B cell (primary cell): ENCODE results near the gene ACACB. TPM values are rescaled to one million over a fixed set of nuclear protein-coding genes. Genes with fewer than 3 reads are reported as not detected.
A peak's percentile ranks its signal among the peaks of the same experiment; 100 is the strongest.

Experiments
- ATAC-seq: fragments of 200-7000 bp; cut with Tn5 transposase; one replicate; pipeline ENCODE4 v1.10.0; 2021; ENCODE audit warnings: low read depth, mild to moderate bottlenecking, moderate number of reproducible peaks, moderate library complexity
- CTCF ChIA-PET: fragments of 350-600 bp; sonication (Branson Sonifier 250); formaldehyde crosslinking; loops from one replicate; lab custom pipeline; 2021; ENCODE audit warnings: antibody characterized with exemption, inconsistent platforms; lab: Charles Lee
- POLR2A ChIA-PET: fragments of 350-600 bp; sonication (Branson Sonifier 250); formaldehyde crosslinking; loops from one replicate; lab custom pipeline; 2021; ENCODE audit warnings: antibody characterized with exemption; lab: Charles Lee
- DNase-seq: peaks from one replicate; pipeline ENCODE4 v3.0.0; 2013
- H2AFZ ChIP-seq: 2 replicates; pipeline ENCODE4 v1.6.1; 2012; ENCODE audit warnings: mild to moderate bottlenecking, low read depth, low read length; ENCODE audit not compliant: insufficient read depth, poor library complexity, severe bottlenecking
- H3K27ac ChIP-seq, 2 donors: 1 replicate in 1 of 2; 2 replicates in 1 of 2; pipeline ENCODE4 v1.5.1; 2012 to 2013; ENCODE audit warnings: low read length in 2 of 2, mild to moderate bottlenecking in 2 of 2, moderate library complexity in 1 of 2
- H3K27me3 ChIP-seq, 4 experiments: fragments of 200-600 bp in 1 of 4; sonication (generic) in 1 of 4; replicated peaks in 1 of 4; 1 replicate in 2 of 4; 2 replicates in 2 of 4; pipeline versions ENCODE4 v1.6.1 to v1.7.0; 2013 to 2016; ENCODE audit warnings: low read length in 3 of 4, mild to moderate bottlenecking in 2 of 4, mixed read lengths in 1 of 4, moderate library complexity in 1 of 4; ENCODE audit not compliant: insufficient read depth in 4 of 4, control insufficient read depth in 3 of 4; ENCODE audit errors: control extremely low read depth in 1 of 4
- H3K36me3 ChIP-seq, 2 experiments: replicated peaks in 1 of 2; 1 replicate in 1 of 2; 2 replicates in 1 of 2; pipeline versions ENCODE4 v1.6.1 to v1.7.1; 2013; ENCODE audit warnings: low read length in 1 of 2; ENCODE audit not compliant: insufficient read depth in 2 of 2, control insufficient read depth in 1 of 2; ENCODE audit errors: control extremely low read depth in 1 of 2, extremely low read depth in 1 of 2
- H3K4me1 ChIP-seq, 2 donors: fragments of 200-600 bp in 1 of 2; sonication (generic) in 1 of 2; 1 replicate in 1 of 2; 2 replicates in 1 of 2; pipeline versions ENCODE4 v1.5.1 to v1.6.1; 2013 to 2017; ENCODE audit warnings: low read length in 2 of 2; ENCODE audit not compliant: control insufficient read depth in 2 of 2, insufficient read depth in 2 of 2
- H3K4me2 ChIP-seq: replicated peaks from 2 replicates; pipeline ENCODE3; 2012; ENCODE audit warnings: mild to moderate bottlenecking, low read depth, low read length; ENCODE audit not compliant: poor library complexity, severe bottlenecking
- H3K4me3 ChIP-seq, 5 experiments: fragments of 200-600 bp in 1 of 5; sonication (generic) in 1 of 5; 1 replicate in 3 of 5; 2 replicates in 2 of 5; pipeline versions ENCODE4 v1.5.1 to v1.7.0; 2011 to 2016; ENCODE audit warnings: low read length in 4 of 5, mild to moderate bottlenecking in 4 of 5, low read depth in 2 of 5, control low read depth in 1 of 5, moderate library complexity in 1 of 5; ENCODE audit not compliant: insufficient read depth in 1 of 5; ENCODE audit errors: control extremely low read depth in 1 of 5, extremely low read depth in 1 of 5
- H3K79me2 ChIP-seq: fragments of 200-600 bp; sonication (generic); one replicate; pipeline ENCODE4 v1.6.0; 2016; ENCODE audit warnings: low read length; ENCODE audit not compliant: control insufficient read depth, insufficient read depth
- H3K9ac ChIP-seq: fragments of 200-600 bp; sonication (generic); 2 replicates; pipeline ENCODE4 v1.6.1; 2017; ENCODE audit warnings: mild to moderate bottlenecking, low read length, moderate library complexity
- H3K9me3 ChIP-seq, 3 donors: one replicate each; pipeline versions ENCODE4 v1.6.1 to v1.7.1; 2013; ENCODE audit warnings: low read length in 2 of 3; ENCODE audit not compliant: control insufficient read depth in 2 of 3, insufficient read depth in 1 of 3; ENCODE audit errors: control extremely low read depth in 1 of 3
- H4K20me1 ChIP-seq: 2 replicates; pipeline ENCODE4 v1.6.0; 2012; ENCODE audit warnings: mild to moderate bottlenecking, low read length; ENCODE audit not compliant: insufficient read depth, control insufficient read depth, poor library complexity, severe bottlenecking
- H3K27ac Mint-ChIP-seq: one replicate; pipeline ENCODE4 v1.8.0; 2021; ENCODE audit warnings: mixed read lengths
- H3K27me3 Mint-ChIP-seq: one replicate; pipeline ENCODE4 v1.8.0; 2021; ENCODE audit warnings: mixed read lengths
- H3K4me1 Mint-ChIP-seq: one replicate; pipeline ENCODE4 v1.8.0; 2021; ENCODE audit warnings: mixed read lengths
- H3K4me3 Mint-ChIP-seq: one replicate; pipeline ENCODE4 v1.8.0; 2021; ENCODE audit warnings: mixed read lengths
- H3K9me3 Mint-ChIP-seq: one replicate; pipeline ENCODE4 v1.8.0; 2022; ENCODE audit warnings: mixed read lengths; ENCODE audit not compliant: insufficient read depth
- CTCF ChIP-seq: fragments of 200-600 bp; IDR thresholded peaks from one replicate; pipeline ENCODE4 v1.8.0; 2022; ENCODE audit warnings: antibody characterized with exemption, mild to moderate bottlenecking
- EZH2 ChIP-seq: IDR thresholded peaks from 2 replicates; pipeline ENCODE4 v1.6.1; 2012; ENCODE audit warnings: borderline replicate concordance, low read depth, mild to moderate bottlenecking, moderate library complexity, low read length; ENCODE audit not compliant: insufficient read depth, poor library complexity, severe bottlenecking
- WGBS: methylation state at CpG from one replicate; pipeline ENCODE4 v1.1.5; 2013; ENCODE audit warnings: missing lambda C conversion rate; ENCODE audit not compliant: insufficient coverage; 5-methylcytosine and 5-hydroxymethylcytosine counted together
- intact Hi-C: fragments of 100-400 bp; cut with micrococcal nuclease; formaldehyde crosslinking; loops from one replicate; pipeline ENCODE4 v1.10.0; 2022
- polyA plus RNA-seq: library from polyadenylated mRNA; depleted of rRNA; stranded (reverse); fragments of >200 nt; gene quantifications from 2 replicates; pipeline ENCODE4 v1.2.3, GENCODE V29; 2012
- total RNA-seq, 2 donors: library from RNA; stranded (reverse); fragments of 120-200 nt in 1 of 2; gene quantifications; 1 replicate in 1 of 2; 2 replicates in 1 of 2; pipeline versions ENCODE4 v1.2.3 to v1.2.4, GENCODE V29; 2013 to 2022

Gene ACACB
- total and polyA plus RNA-seq, 2 donors (not counting 1 experiment from before 2014, with no cell fraction given), result 7.4 to 27.5 TPM

- CTCF ChIA-PET, result no interaction called here
- Histone ChIP-seq H3K79me2 (no peaks in the 10 kb centered on the region), H3K4me1 (no peaks in the 10 kb centered on the region), H3K9me3 (peaks cover 0 to 6% (median 0%) of the 10 kb centered on the region in 3 donors), H3K27ac (no peak overlapping the region), H3K4me2 (no peak overlapping the region), H3K4me3 (no peak overlapping the region), H4K20me1 (no peaks in the 10 kb centered on the region), H2AFZ (no peak overlapping the region), H3K27me3 (peaks cover 0 to 14% (median 6%) of the 10 kb centered on the region in 4 experiments), H3K9ac (no peak overlapping the region), H3K36me3 (no peaks in the 10 kb centered on the region)
- DNase-seq (no peak), ATAC-seq (no peak)
- TF ChIP-seq CTCF (no peak), EZH2 (no peak)
- Mint-ChIP-seq H3K27me3 (peaks cover 30% of the 10 kb centered on the region), H3K9me3 (no peaks in the 10 kb centered on the region), H3K27ac (no peak overlapping the region), H3K4me1 (no peaks in the 10 kb centered on the region), H3K4me3 (no peak overlapping the region)
- 89% methylated on average over 16 of the region's 18 CpGs for WGBS
- POLR2A ChIA-PET, result no interaction called here
- intact Hi-C loops, result no loop called here
These were observed 173.7 kb downstream of the ACACB start for GRCh38 chr12:109290061-109290460.

- 87% methylated on average over 10 of the region's 15 CpGs for WGBS
- H4K20me1 ChIP-seq, result no peaks in the 10 kb centered on the region
- H3K4me2 ChIP-seq, result no peak overlapping the region
- H3K27ac ChIP-seq, result no peak overlapping the region
- DNase-seq, result no peak
- no peak overlapping the region for H3K27ac Mint-ChIP-seq
- CTCF ChIA-PET, result no interaction called here
- H3K27me3 Mint-ChIP-seq, result peaks cover 36% of the 10 kb centered on the region
- H3K4me3 ChIP-seq, result no peak overlapping the region
- H3K27me3 ChIP-seq, result peaks cover 0 to 14% (median 6%) of the 10 kb centered on the region in 4 experiments
- intact Hi-C loops, result no loop called here
- no peaks in the 10 kb centered on the region for H3K4me1 Mint-ChIP-seq
- H3K4me1 ChIP-seq, result no peaks in the 10 kb centered on the region
- TF ChIP-seq EZH2 (no peak), CTCF (no peak)
- no peak overlapping the region for H3K9ac ChIP-seq
- no peaks in the 10 kb centered on the region for H3K79me2 ChIP-seq
- peaks cover 0 to 2% (median 0%) of the 10 kb centered on the region in 3 donors for H3K9me3 ChIP-seq
- no peaks in the 10 kb centered on the region for H3K9me3 Mint-ChIP-seq
- H3K36me3 ChIP-seq, result no peaks in the 10 kb centered on the region
- no peak for ATAC-seq
- POLR2A ChIA-PET, result no interaction called here
- H3K4me3 Mint-ChIP-seq, result no peak overlapping the region
- peak overlapping the region; percentile 27 for H2AFZ ChIP-seq
These were observed 174.7 kb downstream of the ACACB start for GRCh38 chr12:109291117-109291516.
